ENCODE data around the gene ZIC4.

GRCh38 chr3:147425388-147425850 is 19.1 kb upstream of the ZIC4 start:
- TF ChIP-seq TOX (CRISPR knock-in tag; IDR thresholded peaks at IDR 0.05; ENCODE audit: borderline replicate concordance) (no peak), ZNF70 (CRISPR knock-in tag; IDR thresholded peaks at IDR 0.05) (no peak), PATZ1 (CRISPR knock-in tag; IDR thresholded peaks at IDR 0.05; ENCODE audit: borderline replicate concordance) (no peak), OSR1 (CRISPR knock-in tag; IDR thresholded peaks at IDR 0.05) (no peak), CSDC2 (CRISPR knock-in tag; IDR thresholded peaks at IDR 0.05) (no peak), ZC3H10 (CRISPR knock-in tag; IDR thresholded peaks at IDR 0.05) (no peak), RARB (CRISPR knock-in tag; IDR thresholded peaks at IDR 0.05) (no peak), PPARA (CRISPR knock-in tag; IDR thresholded peaks at IDR 0.05; ENCODE audit: borderline replicate concordance) (no peak), POU6F1 (CRISPR knock-in tag; IDR thresholded peaks at IDR 0.05; ENCODE audit: borderline replicate concordance, low read depth) (no peak)
